Caco-2 (cell line): ENCODE data around the gene ACIN1. TPM values are rescaled to one million over a fixed set of nuclear protein-coding genes. Genes with fewer than 3 reads are reported as not detected.
"Not testable (repeated sequence)": the region's sequence is repeated elsewhere in the genome, so short reads cannot be mapped to it uniquely, and the experiment has no call there.

Experiments
- BruUV-seq: library from RNA; stranded (reverse); fragments of 400-500 nt; replicated peaks from 2 replicates; lab custom pipeline; 2021; lab: Mats Ljungman, UMichigan
- CTCF ChIA-PET: fragments of 300-600 bp; sonication (Branson Sonifier 250); formaldehyde crosslinking; loops from one replicate; lab custom pipeline; 2022; ENCODE audit warnings: antibody characterized with exemption; lab: Charles Lee
- POLR2A ChIA-PET: fragments of 300-600 bp; sonication (Branson Sonifier 250); formaldehyde crosslinking; loops from one replicate; lab custom pipeline; 2022; ENCODE audit warnings: antibody characterized with exemption; lab: Charles Lee
- DNase-seq, 2 experiments: peaks; one replicate each; pipeline versions ENCODE4 v3.0.0 to v3.0.0-alpha.2; 2020 to 2022
- H3K27me3 ChIP-seq: replicated peaks from 2 replicates; pipeline ENCODE4 v1.6.0; 2011; ENCODE audit warnings: low read length; ENCODE audit not compliant: control insufficient read depth, insufficient read depth
- H3K36me3 ChIP-seq: 2 replicates; pipeline ENCODE4 v1.5.1; 2011; ENCODE audit warnings: low read length; ENCODE audit not compliant: control insufficient read depth, insufficient read depth
- H3K4me1 ChIP-seq: fragments of 250-450 bp; sonication (Bioruptor Pico); 2 replicates; pipeline ENCODE4 v1.5.1; 2020; ENCODE audit warnings: mild to moderate bottlenecking
- H3K4me3 ChIP-seq: 2 replicates; pipeline ENCODE4 v1.5.1; 2011; ENCODE audit warnings: low read depth, mild to moderate bottlenecking, control low read depth, low read length
- H3K9me3 ChIP-seq: fragments of 250-450 bp; sonication (Bioruptor Pico); 2 replicates; pipeline ENCODE4 v1.5.1; 2020; ENCODE audit warnings: mild to moderate bottlenecking, moderate library complexity
- H3K27ac Mint-ChIP-seq: one replicate; pipeline ENCODE4 v1.8.0; 2022; ENCODE audit warnings: mixed read lengths; ENCODE audit not compliant: unreplicated experiment
- H3K27me3 Mint-ChIP-seq: one replicate; pipeline ENCODE4 v1.8.0; 2022; ENCODE audit warnings: mixed read lengths; ENCODE audit not compliant: insufficient read depth, unreplicated experiment
- H3K36me3 Mint-ChIP-seq: one replicate; pipeline ENCODE4 v1.8.0; 2022; ENCODE audit warnings: mild to moderate bottlenecking, mixed read lengths; ENCODE audit not compliant: insufficient read depth, unreplicated experiment
- H3K4me1 Mint-ChIP-seq: one replicate; pipeline ENCODE4 v1.8.0; 2022; ENCODE audit warnings: low read depth, mixed read lengths; ENCODE audit not compliant: unreplicated experiment
- H3K4me3 Mint-ChIP-seq: one replicate; pipeline ENCODE4 v1.8.0; 2022; ENCODE audit warnings: mild to moderate bottlenecking, moderate library complexity, mixed read lengths; ENCODE audit not compliant: unreplicated experiment
- H3K9me3 Mint-ChIP-seq: one replicate; pipeline ENCODE4 v1.8.0; 2022; ENCODE audit warnings: mixed read lengths; ENCODE audit not compliant: unreplicated experiment
- intact Hi-C: fragments of 100-400 bp; cut with micrococcal nuclease; formaldehyde crosslinking; loops from one replicate; pipeline ENCODE4 v1.10.0; 2022; ENCODE audit not compliant: unreplicated experiment
- total RNA-seq: library from RNA; stranded (reverse); gene quantifications from 2 replicates; pipeline ENCODE4 v1.2.3, GENCODE V29; 2022
- TF ChIP-seq, protein P1 (sequence below), 2 experiments: fragments of 200-600 bp in 1 of 2; IDR thresholded peaks; 1 replicate in 1 of 2; 2 replicates in 1 of 2; pipeline versions ENCODE4 v1.5.1 to v1.8.0; 2011 to 2022; ENCODE audit warnings: antibody characterized with exemption in 1 of 2, control low read depth in 1 of 2, inconsistent platforms in 1 of 2, low read depth in 1 of 2, low read length in 1 of 2, mild to moderate bottlenecking in 1 of 2, moderate library complexity in 1 of 2; ENCODE audit not compliant: insufficient read depth in 1 of 2, severe bottlenecking in 1 of 2, unreplicated experiment in 1 of 2

ACIN1 gene
- total RNA-seq, 1 experiment from 2014 or later = 193 TPM

DNA sequence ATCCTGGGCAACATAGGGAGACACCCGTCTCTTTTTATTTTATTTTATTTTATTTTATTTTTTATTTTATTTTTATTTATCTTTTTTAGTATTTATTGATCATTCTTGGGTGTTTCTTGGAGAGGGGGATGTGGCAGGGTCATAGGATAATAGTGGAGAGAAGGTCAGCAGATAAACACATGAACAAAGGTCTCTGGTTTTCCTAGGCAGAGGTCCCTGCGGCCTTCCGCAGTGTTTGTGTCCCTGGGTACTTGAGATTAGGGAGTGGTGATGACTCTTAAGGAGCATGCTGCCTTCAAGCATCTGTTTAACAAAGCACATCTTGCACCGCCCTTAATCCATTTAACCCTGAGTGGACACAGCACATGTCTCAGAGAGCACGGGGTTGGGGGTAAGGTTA, 12.7 kb upstream of the ACIN1 start:
- H3K36me3 ChIP-seq, H3K4me3 Mint-ChIP-seq, POLR2A ChIA-PET, H3K27me3 ChIP-seq, H3K4me1 ChIP-seq, H3K9me3 Mint-ChIP-seq, BruUV-seq, H3K4me3 ChIP-seq, H3K9me3 ChIP-seq, H3K27me3 Mint-ChIP-seq, H3K36me3 Mint-ChIP-seq, DNase-seq, H3K27ac Mint-ChIP-seq: not testable (repeated sequence)
- CTCF ChIA-PET = interaction anchor here (2.2 kb wide), 1 partner anchor 37 kb away, joined by 17 read pairs; no protein-coding TSS in a partner anchor
- H3K4me1 Mint-ChIP-seq = peaks cover 15% of the 10 kb centered on the region
- intact Hi-C loops = loop anchor here (2.0 kb wide), 2 partner anchors 31 to 113 kb away; no protein-coding TSS in a partner anchor

GRCh38 chr14:23106747-23107045, 11.8 kb upstream of the ACIN1 start:
- no peaks in the 10 kb centered on the region for H3K36me3 ChIP-seq
- intact Hi-C loops = no loop called here
- Mint-ChIP-seq H3K27me3 (no peaks in the 10 kb centered on the region), H3K27ac (no peak overlapping the region), H3K4me1 (peaks cover 15% of the 10 kb centered on the region), H3K36me3 (no peaks in the 10 kb centered on the region), H3K9me3 (no peaks in the 10 kb centered on the region), H3K4me3 (no peak overlapping the region)
- H3K4me3 ChIP-seq = no peak overlapping the region
- DNase-seq = no peak
- no TSS peak for BruUV-seq
- H3K27me3 ChIP-seq = no peaks in the 10 kb centered on the region
- H3K9me3 ChIP-seq = no peaks in the 10 kb centered on the region
- peaks cover 6% of the 10 kb centered on the region; the same call in 1 of the 2 replicates for H3K4me1 ChIP-seq
- TF ChIP-seq, protein P1, sequence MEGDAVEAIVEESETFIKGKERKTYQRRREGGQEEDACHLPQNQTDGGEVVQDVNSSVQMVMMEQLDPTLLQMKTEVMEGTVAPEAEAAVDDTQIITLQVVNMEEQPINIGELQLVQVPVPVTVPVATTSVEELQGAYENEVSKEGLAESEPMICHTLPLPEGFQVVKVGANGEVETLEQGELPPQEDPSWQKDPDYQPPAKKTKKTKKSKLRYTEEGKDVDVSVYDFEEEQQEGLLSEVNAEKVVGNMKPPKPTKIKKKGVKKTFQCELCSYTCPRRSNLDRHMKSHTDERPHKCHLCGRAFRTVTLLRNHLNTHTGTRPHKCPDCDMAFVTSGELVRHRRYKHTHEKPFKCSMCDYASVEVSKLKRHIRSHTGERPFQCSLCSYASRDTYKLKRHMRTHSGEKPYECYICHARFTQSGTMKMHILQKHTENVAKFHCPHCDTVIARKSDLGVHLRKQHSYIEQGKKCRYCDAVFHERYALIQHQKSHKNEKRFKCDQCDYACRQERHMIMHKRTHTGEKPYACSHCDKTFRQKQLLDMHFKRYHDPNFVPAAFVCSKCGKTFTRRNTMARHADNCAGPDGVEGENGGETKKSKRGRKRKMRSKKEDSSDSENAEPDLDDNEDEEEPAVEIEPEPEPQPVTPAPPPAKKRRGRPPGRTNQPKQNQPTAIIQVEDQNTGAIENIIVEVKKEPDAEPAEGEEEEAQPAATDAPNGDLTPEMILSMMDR (IDR thresholded peaks at IDR 0.05; ENCODE audit: insufficient read depth in 1 of 2, low read depth in 1 of 2, low read length in 1 of 2, severe bottlenecking in 1 of 2, unreplicated experiment in 1 of 2) = no peak
- ChIA-PET CTCF (interaction anchor here (1.0 to 1.6 kb wide), 3 partner anchors 14 to 120 kb away, joined by 3 to 6 read pairs (median 3); no protein-coding TSS in a partner anchor), POLR2A (interaction anchor here (1.2 kb wide), 1 partner anchor 12 kb away, joined by 3 read pairs; the partner anchor contains the start of genes ACIN1 and C14orf119)

DNA sequence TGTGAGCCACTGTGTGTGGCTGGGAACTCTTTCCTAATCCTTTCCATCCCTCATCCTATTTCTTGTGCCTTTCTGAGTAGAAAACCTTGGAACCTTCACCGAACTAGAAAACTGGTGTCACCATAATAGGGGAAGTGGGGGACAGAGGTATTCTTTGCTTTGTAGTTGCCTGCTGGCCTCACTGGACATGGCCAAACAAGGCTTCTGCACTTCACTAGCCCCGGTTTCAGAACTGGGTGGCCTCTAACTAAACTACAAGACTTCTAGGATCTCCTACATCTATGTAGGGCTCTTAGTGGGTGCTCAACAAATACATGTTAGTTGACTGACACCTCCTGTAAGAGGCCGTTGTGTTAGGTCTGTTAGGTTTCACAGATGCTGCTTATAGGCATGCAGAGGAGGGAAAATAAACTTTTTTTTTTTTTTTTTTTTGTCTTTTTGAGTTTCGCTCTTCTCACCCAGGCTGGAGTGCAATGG, 10.4 kb upstream of the ACIN1 start:
- no TSS peak for BruUV-seq
- Mint-ChIP-seq H3K4me3 (no peak overlapping the region), H3K27ac (no peak overlapping the region), H3K36me3 (peaks cover under 1% of the 10 kb centered on the region), H3K27me3 (no peaks in the 10 kb centered on the region), H3K9me3 (no peaks in the 10 kb centered on the region), H3K4me1 (peaks cover 15% of the 10 kb centered on the region)
- no peak overlapping the region for H3K4me3 ChIP-seq
- no peaks in the 10 kb centered on the region for H3K27me3 ChIP-seq
- intact Hi-C loops = no loop called here
- H3K36me3 ChIP-seq = no peaks in the 10 kb centered on the region
- ChIA-PET POLR2A (no interaction called here), CTCF (interaction anchor here (0.7 to 1.6 kb wide), 3 partner anchors 15 to 458 kb away, joined by 6 to 10 read pairs (median 7); no protein-coding TSS in a partner anchor)
- TF ChIP-seq, protein P1 (IDR thresholded peaks at IDR 0.05; ENCODE audit: insufficient read depth in 1 of 2, low read depth in 1 of 2, low read length in 1 of 2, severe bottlenecking in 1 of 2, unreplicated experiment in 1 of 2) = no peak
- H3K9me3 ChIP-seq = no peaks in the 10 kb centered on the region
- peaks cover 6% of the 10 kb centered on the region; the same call in 1 of the 2 replicates for H3K4me1 ChIP-seq
- DNase-seq = no peak
